H1 (cell line): ENCODE measurements around the gene ZNF184.

Experiments
- BACH1 ChIP-seq: IDR thresholded peaks from 2 replicates; pipeline ENCODE4 v1.6.1; 2012; ENCODE audit warnings: low read length, improper control_type of control experiment
- BCL11A ChIP-seq, 2 experiments: IDR thresholded peaks; one replicate each; pipeline ENCODE4 v1.6.1; 2011; ENCODE audit warnings: low read depth in 2 of 2, low read length in 2 of 2, mild to moderate bottlenecking in 2 of 2
- EP300 ChIP-seq, 2 experiments: IDR thresholded peaks; 1 replicate in 1 of 2; 2 replicates in 1 of 2; pipeline ENCODE4 v1.6.1; 2011 to 2012; ENCODE audit warnings: low read depth in 2 of 2, low read length in 2 of 2, mild to moderate bottlenecking in 2 of 2, borderline replicate concordance in 1 of 2, inconsistent platforms in 1 of 2, moderate library complexity in 1 of 2
- EZH2 ChIP-seq: fragments of 200-600 bp; sonication (generic); IDR thresholded peaks from 2 replicates; pipeline ENCODE4 v1.7.1; 2012; ENCODE audit warnings: low read depth, mild to moderate bottlenecking, moderate library complexity, low read length, inconsistent platforms; ENCODE audit not compliant: severe bottlenecking
- FOSL1 ChIP-seq: IDR thresholded peaks from 2 replicates; pipeline ENCODE4 v1.6.1; 2011; ENCODE audit warnings: mild to moderate bottlenecking, low read depth, low read length, moderate library complexity; ENCODE audit not compliant: insufficient read depth
- HDAC6 ChIP-seq: IDR thresholded peaks from one replicate; pipeline ENCODE4 v1.7.1; 2012; ENCODE audit warnings: low read depth, mild to moderate bottlenecking, inconsistent platforms, low read length, moderate library complexity
- MAFK ChIP-seq: IDR thresholded peaks from 2 replicates; pipeline ENCODE4 v1.6.1; 2012; ENCODE audit warnings: low read depth, mild to moderate bottlenecking, improper control_type of control experiment, low read length
- POLR2A ChIP-seq, 2 experiments: IDR thresholded peaks; 1 replicate in 1 of 2; 2 replicates in 1 of 2; pipeline ENCODE4 v1.6.1; 2011; ENCODE audit warnings: low read depth in 2 of 2, low read length in 2 of 2, mild to moderate bottlenecking in 2 of 2; ENCODE audit errors: control extremely low read depth in 1 of 2
- POLR2AphosphoS5 ChIP-seq: IDR thresholded peaks from 2 replicates; pipeline ENCODE4 v1.6.1; 2011; ENCODE audit warnings: low read depth, low read length
- RFX5 ChIP-seq: IDR thresholded peaks from 2 replicates; pipeline ENCODE4 v1.6.1; 2011; ENCODE audit warnings: low read depth, low read length, improper control_type of control experiment, borderline replicate concordance
- USF2 ChIP-seq: IDR thresholded peaks from 2 replicates; pipeline ENCODE4 v1.6.1; 2011; ENCODE audit warnings: low read length, improper control_type of control experiment
- TF ChIP-seq, protein P1 (sequence below), 3 experiments: IDR thresholded peaks; 1 replicate in 2 of 3; 2 replicates in 1 of 3; pipeline versions ENCODE4 v1.5.1 to v1.6.1; 2011; ENCODE audit warnings: low read length in 3 of 3, mild to moderate bottlenecking in 3 of 3, inconsistent platforms in 2 of 3, low read depth in 1 of 3, moderate library complexity in 1 of 3; ENCODE audit not compliant: insufficient read depth in 1 of 3; ENCODE audit errors: control extremely low read depth in 1 of 3
- TF ChIP-seq, protein P2 (sequence below): IDR thresholded peaks from 2 replicates; pipeline ENCODE4 v1.6.1; 2012; ENCODE audit warnings: inconsistent platforms
- TF ChIP-seq, protein P3 (sequence below): IDR thresholded peaks from 2 replicates; pipeline ENCODE4 v1.6.1; 2012; ENCODE audit warnings: inconsistent platforms

- no peak for TF ChIP-seq MAFK
- no peak for TF ChIP-seq USF2
- TF ChIP-seq, protein P1, sequence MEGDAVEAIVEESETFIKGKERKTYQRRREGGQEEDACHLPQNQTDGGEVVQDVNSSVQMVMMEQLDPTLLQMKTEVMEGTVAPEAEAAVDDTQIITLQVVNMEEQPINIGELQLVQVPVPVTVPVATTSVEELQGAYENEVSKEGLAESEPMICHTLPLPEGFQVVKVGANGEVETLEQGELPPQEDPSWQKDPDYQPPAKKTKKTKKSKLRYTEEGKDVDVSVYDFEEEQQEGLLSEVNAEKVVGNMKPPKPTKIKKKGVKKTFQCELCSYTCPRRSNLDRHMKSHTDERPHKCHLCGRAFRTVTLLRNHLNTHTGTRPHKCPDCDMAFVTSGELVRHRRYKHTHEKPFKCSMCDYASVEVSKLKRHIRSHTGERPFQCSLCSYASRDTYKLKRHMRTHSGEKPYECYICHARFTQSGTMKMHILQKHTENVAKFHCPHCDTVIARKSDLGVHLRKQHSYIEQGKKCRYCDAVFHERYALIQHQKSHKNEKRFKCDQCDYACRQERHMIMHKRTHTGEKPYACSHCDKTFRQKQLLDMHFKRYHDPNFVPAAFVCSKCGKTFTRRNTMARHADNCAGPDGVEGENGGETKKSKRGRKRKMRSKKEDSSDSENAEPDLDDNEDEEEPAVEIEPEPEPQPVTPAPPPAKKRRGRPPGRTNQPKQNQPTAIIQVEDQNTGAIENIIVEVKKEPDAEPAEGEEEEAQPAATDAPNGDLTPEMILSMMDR (IDR thresholded peaks at IDR 0.05; ENCODE audit: control extremely low read depth in 1 of 3, insufficient read depth in 1 of 3, low read depth in 1 of 3, low read length in 3 of 3), result no peak
- TF ChIP-seq HDAC6, result no peak
- no peak for TF ChIP-seq POLR2AphosphoS5
- TF ChIP-seq POLR2A (IDR thresholded peaks at IDR 0.05; ENCODE audit: control extremely low read depth in 1 of 2, low read depth in 2 of 2, low read length in 2 of 2), result no peak
- no peak for TF ChIP-seq RFX5
- TF ChIP-seq, protein P2, sequence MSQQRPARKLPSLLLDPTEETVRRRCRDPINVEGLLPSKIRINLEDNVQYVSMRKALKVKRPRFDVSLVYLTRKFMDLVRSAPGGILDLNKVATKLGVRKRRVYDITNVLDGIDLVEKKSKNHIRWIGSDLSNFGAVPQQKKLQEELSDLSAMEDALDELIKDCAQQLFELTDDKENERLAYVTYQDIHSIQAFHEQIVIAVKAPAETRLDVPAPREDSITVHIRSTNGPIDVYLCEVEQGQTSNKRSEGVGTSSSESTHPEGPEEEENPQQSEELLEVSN, result 0 out of 2 replicates have a peak, but pooled peaks have one; percentile 17
- no peak for TF ChIP-seq BACH1
- no peak for TF ChIP-seq EZH2
- TF ChIP-seq FOSL1, result no peak
- TF ChIP-seq BCL11A (IDR thresholded peaks at IDR 0.05; ENCODE audit: low read depth in 2 of 2, low read length in 2 of 2), result no peak
- TF ChIP-seq, protein P3, sequence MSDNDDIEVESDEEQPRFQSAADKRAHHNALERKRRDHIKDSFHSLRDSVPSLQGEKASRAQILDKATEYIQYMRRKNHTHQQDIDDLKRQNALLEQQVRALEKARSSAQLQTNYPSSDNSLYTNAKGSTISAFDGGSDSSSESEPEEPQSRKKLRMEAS, result no peak
- TF ChIP-seq EP300 (IDR thresholded peaks at IDR 0.05; ENCODE audit: borderline replicate concordance in 1 of 2, low read depth in 2 of 2, low read length in 2 of 2), result no peak
These were observed 42.1 kb upstream of the ZNF184 start for GRCh38 chr6:27514906-27515495.
